H1 (cell line): ENCODE measurements around the gene FNDC3A. TPM values are rescaled to one million over a fixed set of nuclear protein-coding genes. Genes with fewer than 3 reads are reported as not detected.

ENCODE experiments used
- CTCF ChIA-PET: fragments of 300-600 bp; sonication (Branson Sonifier 250); formaldehyde crosslinking; loops from one replicate; lab custom pipeline; 2021; ENCODE audit not compliant: partially characterized antibody; lab: Charles Lee
- POLR2A ChIA-PET: fragments of 300-600 bp; sonication (Branson Sonifier 250); formaldehyde crosslinking; loops from one replicate; lab custom pipeline; 2021; ENCODE audit warnings: inconsistent platforms; ENCODE audit not compliant: partially characterized antibody; lab: Charles Lee
- DNase-seq, 2 experiments: peaks; one replicate each; pipeline versions ENCODE4 v3.0.0 to v3.0.0-alpha.2; 2010 to 2022; ENCODE audit warnings: low spot score in 2 of 2, low read depth in 1 of 2, mixed read lengths in 1 of 2
- FAIRE-seq: peaks from 2 replicates; lab custom pipeline; 2011; peaks lifted over from hg19 to GRCh38; lab: Jason Lieb, UNC
- H2AFZ ChIP-seq: 2 replicates; pipeline ENCODE4 v1.8.1; 2012; ENCODE audit warnings: low read length, inconsistent platforms
- H2AK5ac ChIP-seq: 2 replicates; pipeline ENCODE4 v1.6.1; 2013; ENCODE audit warnings: low read depth, low read length
- H2BK120ac ChIP-seq: replicated peaks from 2 replicates; pipeline ENCODE3; 2013; ENCODE audit warnings: low read depth, low read length, inconsistent platforms
- H2BK12ac ChIP-seq: 2 replicates; pipeline ENCODE4 v1.6.1; 2013; ENCODE audit warnings: low read depth, low read length
- H2BK15ac ChIP-seq: 2 replicates; pipeline ENCODE4 v1.6.1; 2013; ENCODE audit warnings: low read length
- H2BK20ac ChIP-seq: 2 replicates; pipeline ENCODE4 v1.6.1; 2013; ENCODE audit warnings: low read length
- H2BK5ac ChIP-seq: 2 replicates; pipeline ENCODE4 v1.6.1; 2013; ENCODE audit warnings: low read depth, low read length
- H3K14ac ChIP-seq: 2 replicates; pipeline ENCODE4 v1.6.1; 2013; ENCODE audit warnings: inconsistent platforms; ENCODE audit not compliant: insufficient read length
- H3K18ac ChIP-seq: 2 replicates; pipeline ENCODE4 v1.6.1; 2013; ENCODE audit warnings: low read length; ENCODE audit errors: extremely low read depth
- H3K23ac ChIP-seq: 2 replicates; pipeline ENCODE4 v1.6.1; 2013; ENCODE audit warnings: inconsistent platforms; ENCODE audit not compliant: insufficient read length
- H3K23me2 ChIP-seq: 2 replicates; pipeline ENCODE4 v1.6.1; 2013; ENCODE audit warnings: low read depth, low read length
- H3K27ac ChIP-seq: 2 replicates; pipeline ENCODE4 v1.6.1; 2011; ENCODE audit warnings: low read depth, low read length, inconsistent platforms
- H3K27me3 ChIP-seq, 4 experiments: replicated peaks in 1 of 4; 1 replicate in 1 of 4; 2 replicates in 3 of 4; pipeline versions ENCODE4 v1.6.1 to v1.8.1; 2011 to 2013; ENCODE audit warnings: low read length in 3 of 4, mild to moderate bottlenecking in 3 of 4, inconsistent platforms in 2 of 4, mixed read lengths in 2 of 4, moderate library complexity in 1 of 4; ENCODE audit not compliant: control insufficient read depth in 3 of 4, insufficient read depth in 3 of 4; ENCODE audit errors: extremely low read depth in 1 of 4
- H3K36me3 ChIP-seq, 4 experiments: 2 replicates each; pipeline versions ENCODE4 v1.6.1 to v1.8.1; 2011 to 2013; ENCODE audit warnings: mild to moderate bottlenecking in 4 of 4, low read length in 3 of 4, moderate library complexity in 2 of 4, control low read depth in 1 of 4, inconsistent platforms in 1 of 4; ENCODE audit not compliant: insufficient read depth in 4 of 4, control insufficient read depth in 2 of 4
- H3K4ac ChIP-seq: replicated peaks from 2 replicates; pipeline ENCODE3; 2013; ENCODE audit warnings: low read length, low read depth, mixed read lengths, inconsistent platforms; ENCODE audit not compliant: insufficient read length
- H3K4me1 ChIP-seq, 4 experiments: replicated peaks in 1 of 4; 1 replicate in 1 of 4; 2 replicates in 3 of 4; pipeline versions ENCODE4 v1.6.1 to v1.8.1; 2011 to 2013; ENCODE audit warnings: low read length in 3 of 4, inconsistent platforms in 2 of 4, mixed read lengths in 1 of 4; ENCODE audit not compliant: insufficient read depth in 4 of 4, control insufficient read depth in 3 of 4
- H3K4me2 ChIP-seq, 2 experiments: 2 replicates each; pipeline versions ENCODE4 v1.6.1 to v1.8.1; 2011 to 2013; ENCODE audit warnings: low read depth in 2 of 2, low read length in 2 of 2, control low read depth in 1 of 2, inconsistent platforms in 1 of 2, mild to moderate bottlenecking in 1 of 2; ENCODE audit not compliant: insufficient read depth in 1 of 2
- H3K4me3 ChIP-seq, 4 experiments: fragments of 200-600, 300-600 bp in 1 of 4; sonication (generic), shearing (Covaris generic), sonication (Bioruptor Twin) in 1 of 4; 2 replicates each; pipeline versions ENCODE4 v1.5.1 to v1.8.1; 2011 to 2016; ENCODE audit warnings: low read length in 4 of 4, low read depth in 3 of 4, control low read depth in 2 of 4, inconsistent platforms in 2 of 4, mild to moderate bottlenecking in 2 of 4, mixed read lengths in 1 of 4, moderate library complexity in 1 of 4; ENCODE audit not compliant: insufficient read depth in 2 of 4; ENCODE audit errors: extremely low read depth in 1 of 4
- H3K56ac ChIP-seq: replicated peaks from 2 replicates; pipeline ENCODE3; 2013; ENCODE audit warnings: low read depth, mild to moderate bottlenecking, mixed read lengths, low read length, inconsistent platforms; ENCODE audit not compliant: insufficient read length
- H3K79me1 ChIP-seq: 2 replicates; pipeline ENCODE4 v1.6.1; 2013; ENCODE audit warnings: low read depth, low read length, control low read depth
- H3K79me2 ChIP-seq, 2 experiments: 2 replicates each; pipeline versions ENCODE4 v1.6.1 to v1.8.1; 2012 to 2013; ENCODE audit warnings: low read length in 2 of 2, mild to moderate bottlenecking in 2 of 2, inconsistent platforms in 1 of 2; ENCODE audit not compliant: insufficient read depth in 2 of 2, control insufficient read depth in 1 of 2
- H3K9ac ChIP-seq, 4 experiments: replicated peaks in 1 of 4; 1 replicate in 1 of 4; 2 replicates in 3 of 4; pipeline versions ENCODE4 v1.6.1 to v1.8.1; 2011 to 2013; ENCODE audit warnings: low read depth in 3 of 4, low read length in 3 of 4, control low read depth in 2 of 4, mild to moderate bottlenecking in 2 of 4, moderate library complexity in 2 of 4, inconsistent platforms in 1 of 4; ENCODE audit errors: extremely low read depth in 1 of 4
- H3K9me3 ChIP-seq, 2 experiments: 2 replicates each; pipeline versions ENCODE4 v1.6.1 to v1.8.1; 2012 to 2013; ENCODE audit warnings: mild to moderate bottlenecking in 2 of 2, moderate library complexity in 2 of 2, control low read depth in 1 of 2, inconsistent platforms in 1 of 2, low read depth in 1 of 2, low read length in 1 of 2, mixed read lengths in 1 of 2; ENCODE audit not compliant: insufficient read depth in 2 of 2
- H4K20me1 ChIP-seq, 2 experiments: replicated peaks in 1 of 2; 2 replicates each; pipeline versions ENCODE3 to v1.8.1; 2011 to 2013; ENCODE audit warnings: inconsistent platforms in 2 of 2, low read length in 2 of 2, mild to moderate bottlenecking in 1 of 2; ENCODE audit not compliant: insufficient read depth in 2 of 2, control insufficient read depth in 1 of 2
- H4K5ac ChIP-seq: 2 replicates; pipeline ENCODE4 v1.6.1; 2013; ENCODE audit warnings: low read length, low read depth, mixed read lengths, inconsistent platforms; ENCODE audit not compliant: insufficient read length
- H4K8ac ChIP-seq: 2 replicates; pipeline ENCODE4 v1.8.0; 2013; ENCODE audit warnings: mild to moderate bottlenecking, moderate library complexity, low read length, inconsistent platforms; ENCODE audit not compliant: insufficient read depth; ENCODE audit errors: extremely low read depth
- H4K91ac ChIP-seq: replicated peaks from 2 replicates; pipeline ENCODE3; 2013; ENCODE audit warnings: low read length, mixed read lengths, inconsistent platforms; ENCODE audit not compliant: insufficient read length
- HDAC2 ChIP-seq, 2 experiments: fragments of 300-600 bp in 1 of 2; sonication (generic) in 1 of 2; IDR thresholded peaks; 2 replicates each; pipeline ENCODE4 v1.6.1; 2011 to 2012; ENCODE audit warnings: low read depth in 2 of 2, low read length in 2 of 2, mild to moderate bottlenecking in 2 of 2, moderate library complexity in 2 of 2, borderline replicate concordance in 1 of 2, inconsistent platforms in 1 of 2
- MAX ChIP-seq: IDR thresholded peaks from 2 replicates; pipeline ENCODE4 v1.6.1; 2012; ENCODE audit warnings: inconsistent platforms
- SRF ChIP-seq: IDR thresholded peaks from 2 replicates; pipeline ENCODE4 v1.6.1; 2011; ENCODE audit warnings: mild to moderate bottlenecking, low read depth, low read length, moderate library complexity
- ZNF274 ChIP-seq: IDR thresholded peaks from 2 replicates; pipeline ENCODE4 v1.7.0; 2012; ENCODE audit warnings: low read length, borderline replicate concordance; ENCODE audit errors: extremely low read depth
- WGBS, 2 experiments: shearing (Covaris generic) in 1 of 2; methylation state at CpG; one replicate each; pipeline versions ENCODE4 v1.1.6 to v1.1.7; 2013 to 2015; ENCODE audit warnings: low lambda C conversion rate in 2 of 2, mixed read lengths in 2 of 2, inconsistent platforms in 1 of 2, low coverage in 1 of 2, missing lambda C conversion rate in 1 of 2; ENCODE audit not compliant: insufficient replicate concordance in 2 of 2, insufficient coverage in 1 of 2, insufficient read length in 1 of 2; ENCODE audit errors: extremely low coverage in 1 of 2, missing lambda C conversion rate in 1 of 2; 5-methylcytosine and 5-hydroxymethylcytosine counted together
- polyA plus RNA-seq, 7 experiments: library from polyadenylated mRNA; depleted of rRNA in 3 of 7; stranded (reverse) in 5 of 7; unstranded in 2 of 7; fragments of >200 nt in 5 of 7; fragments of 200-250 nt in 2 of 7; gene quantifications; 1 replicate in 5 of 7; 2 replicates in 1 of 7; 4 replicates in 1 of 7; pipeline versions ENCODE4 v1.2.1 to v1.2.3, GENCODE V29; 2011 to 2013; ENCODE audit warnings: missing spikeins in 2 of 7, mixed read lengths in 2 of 7
- total RNA-seq: library from RNA; stranded (reverse); fragmentation: NEBNext Ultra II Directional; extraction: Animal tissue kit (Norgen Biotek cat#: 25700); gene quantifications from 2 replicates; pipeline ENCODE4 v1.2.1, GENCODE V29; 2021

FNDC3A gene
- total and polyA plus RNA-seq, 2 of the 8 experiments (the other 6 are each of a cell fraction or from before 2014, with no cell fraction given): 14.6 to 26.0 TPM

GRCh38 chr13:49071341-49071937 lies 95.7 kb downstream of the FNDC3A start:
- no peaks in the 10 kb centered on the region for H3K27me3 ChIP-seq
- DNase-seq: no peak
- no peak overlapping the region for H3K23ac ChIP-seq
- no peak overlapping the region for H2AFZ ChIP-seq
- H3K4me3 ChIP-seq: no peak overlapping the region
- no peak overlapping the region for H3K56ac ChIP-seq
- H3K23me2 ChIP-seq: no peaks in the 10 kb centered on the region; the same call in 1 of the 2 replicates
- H3K36me3 ChIP-seq: peaks cover 0 to 3% (median 0%) of the 10 kb centered on the region in 4 experiments; a peak in 1 of 8 replicates
- H2BK20ac ChIP-seq: no peak overlapping the region
- H3K4me2 ChIP-seq: no peak overlapping the region
- no peaks in the 10 kb centered on the region for H3K79me1 ChIP-seq
- H3K4me1 ChIP-seq: no peaks in the 10 kb centered on the region
- H2BK12ac ChIP-seq: no peak overlapping the region
- ChIA-PET POLR2A (interaction anchor here (1.0 kb wide), 1 partner anchor 9 kb away, joined by 3 read pairs; no protein-coding TSS in a partner anchor), CTCF (no interaction called here)
- H3K79me2 ChIP-seq: no peaks in the 10 kb centered on the region
- no peaks in the 10 kb centered on the region for H4K20me1 ChIP-seq
- no peak overlapping the region for H2BK5ac ChIP-seq
- H3K9ac ChIP-seq: no peak overlapping the region
- H3K27ac ChIP-seq: no peak overlapping the region
- FAIRE-seq: no peak
- no peak overlapping the region for H3K4ac ChIP-seq
- no peak overlapping the region for H2BK15ac ChIP-seq
- no peak overlapping the region for H4K91ac ChIP-seq
- H2AK5ac ChIP-seq: no peak overlapping the region
- no peak overlapping the region for H4K8ac ChIP-seq
- no peak overlapping the region for H3K14ac ChIP-seq
- H4K5ac ChIP-seq: no peak overlapping the region
- no peak overlapping the region for H3K18ac ChIP-seq
- WGBS, 2 experiments: 82% methylated on average over 1 of the region's 1 CpG; no CpG with 5 or more reads in 1 of the 2 experiments
- no peaks in the 10 kb centered on the region for H3K9me3 ChIP-seq
- no peak overlapping the region for H2BK120ac ChIP-seq
- TF ChIP-seq SRF (no peak), ZNF274 (no peak), HDAC2 (IDR thresholded peaks at IDR 0.05; ENCODE audit: borderline replicate concordance in 1 of 2, low read depth in 2 of 2, low read length in 2 of 2) (no peak), MAX (no peak)
